ENCODE measurements around the gene THSD4.

Gene THSD4

DNA sequence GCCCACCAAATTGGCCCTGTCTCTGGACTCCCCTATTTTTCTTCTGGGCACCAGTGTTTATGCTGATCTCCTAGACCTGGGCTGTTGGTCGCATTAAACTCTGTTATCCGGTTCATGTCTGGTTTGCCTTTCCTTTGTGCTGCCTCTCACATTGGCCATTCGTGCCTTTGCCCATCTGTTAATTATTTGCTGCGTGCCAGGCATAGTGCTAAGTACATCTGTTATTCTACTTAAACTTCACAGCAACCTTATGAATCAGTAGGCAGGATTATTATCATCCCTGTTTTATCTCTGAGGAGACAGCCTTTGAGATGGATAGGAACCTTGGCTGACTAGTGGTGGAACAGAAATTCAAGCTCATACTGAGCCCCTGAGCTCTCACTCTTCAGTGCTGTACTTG lies 76.0 kb downstream of the THSD4 start:
- no peak for TF ChIP-seq EZH2phosphoT487 (IDR thresholded peaks at IDR 0.05; ENCODE audit: borderline replicate concordance)
- TF ChIP-seq, protein P1, sequence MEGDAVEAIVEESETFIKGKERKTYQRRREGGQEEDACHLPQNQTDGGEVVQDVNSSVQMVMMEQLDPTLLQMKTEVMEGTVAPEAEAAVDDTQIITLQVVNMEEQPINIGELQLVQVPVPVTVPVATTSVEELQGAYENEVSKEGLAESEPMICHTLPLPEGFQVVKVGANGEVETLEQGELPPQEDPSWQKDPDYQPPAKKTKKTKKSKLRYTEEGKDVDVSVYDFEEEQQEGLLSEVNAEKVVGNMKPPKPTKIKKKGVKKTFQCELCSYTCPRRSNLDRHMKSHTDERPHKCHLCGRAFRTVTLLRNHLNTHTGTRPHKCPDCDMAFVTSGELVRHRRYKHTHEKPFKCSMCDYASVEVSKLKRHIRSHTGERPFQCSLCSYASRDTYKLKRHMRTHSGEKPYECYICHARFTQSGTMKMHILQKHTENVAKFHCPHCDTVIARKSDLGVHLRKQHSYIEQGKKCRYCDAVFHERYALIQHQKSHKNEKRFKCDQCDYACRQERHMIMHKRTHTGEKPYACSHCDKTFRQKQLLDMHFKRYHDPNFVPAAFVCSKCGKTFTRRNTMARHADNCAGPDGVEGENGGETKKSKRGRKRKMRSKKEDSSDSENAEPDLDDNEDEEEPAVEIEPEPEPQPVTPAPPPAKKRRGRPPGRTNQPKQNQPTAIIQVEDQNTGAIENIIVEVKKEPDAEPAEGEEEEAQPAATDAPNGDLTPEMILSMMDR (conservative IDR thresholded peaks at IDR 0.05; ENCODE audit: low read length), result no peak

DNA sequence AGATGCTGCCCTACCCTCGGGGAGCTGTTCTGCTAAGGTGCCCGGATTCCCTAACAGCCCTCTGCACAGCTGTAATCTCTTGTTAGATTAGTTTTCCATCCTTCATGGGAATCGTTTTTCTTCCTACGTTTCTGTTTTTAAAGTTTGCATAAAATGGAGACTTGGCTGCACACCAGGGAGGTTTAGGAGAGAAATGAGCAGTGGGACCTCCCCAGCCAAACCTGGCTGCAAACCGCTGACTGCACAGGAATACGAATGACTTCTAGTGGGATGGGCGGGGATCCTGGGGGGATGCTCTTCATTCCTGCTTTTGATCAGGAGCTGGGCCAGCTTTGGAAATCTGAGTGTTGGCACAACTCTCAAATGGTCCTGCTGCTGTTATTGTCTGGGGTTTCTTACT lies 77.5 kb downstream of the THSD4 start:
- Histone ChIP-seq H3K4me3 (ENCODE audit: low read length, poor library complexity, severe bottlenecking) (no peak overlapping the region), H3K36me3 (ENCODE audit: insufficient read depth, low read length) (no peaks in the 10 kb centered on the region), H3K9me2 (replicated peaks; ENCODE audit: low read depth, low read length) (no peaks in the 10 kb centered on the region), H3K4me2 (ENCODE audit: low read depth, low read length, poor library complexity, severe bottlenecking) (no peak overlapping the region), H3F3A (ENCODE audit: low read depth) (no peaks in the 10 kb centered on the region), H3K4me1 (ENCODE audit: insufficient read depth, low read length, poor library complexity, severe bottlenecking) (no peaks in the 10 kb centered on the region), H4K20me1 (ENCODE audit: insufficient read depth, low read length, poor library complexity, severe bottlenecking) (no peaks in the 10 kb centered on the region), H3K9ac (ENCODE audit: low read depth, low read length, poor library complexity, severe bottlenecking) (no peak overlapping the region), H3K79me2 (ENCODE audit: insufficient read depth, low read length) (no peaks in the 10 kb centered on the region), H3K27me3 (ENCODE audit: insufficient read depth, low read length, poor library complexity, severe bottlenecking) (no peaks in the 10 kb centered on the region), H3K9me3 (ENCODE audit: insufficient read depth, low read depth, low read length) (no peaks in the 10 kb centered on the region), H2AFZ (ENCODE audit: low read length) (no peak overlapping the region)
- TF ChIP-seq EZH2phosphoT487 (IDR thresholded peaks at IDR 0.05; ENCODE audit: borderline replicate concordance), result no peak
- TF ChIP-seq, protein P1 (conservative IDR thresholded peaks at IDR 0.05; ENCODE audit: low read length), result no peak

More for the DNA sequence above, 76.0 kb downstream of the THSD4 start:
- no peak overlapping the region for H3K4me3 ChIP-seq (ENCODE audit: low read length, poor library complexity, severe bottlenecking)
- no peaks in the 10 kb centered on the region for H3F3A ChIP-seq (ENCODE audit: low read depth)
- no peak overlapping the region for H3K9ac ChIP-seq (ENCODE audit: low read depth, low read length, poor library complexity, severe bottlenecking)
- no peak overlapping the region for H3K4me2 ChIP-seq (ENCODE audit: low read depth, low read length, poor library complexity, severe bottlenecking)
- no peaks in the 10 kb centered on the region for H3K36me3 ChIP-seq (ENCODE audit: insufficient read depth, low read length)
- no peaks in the 10 kb centered on the region for H4K20me1 ChIP-seq (ENCODE audit: insufficient read depth, low read length, poor library complexity, severe bottlenecking)
- no peaks in the 10 kb centered on the region for H3K79me2 ChIP-seq (ENCODE audit: insufficient read depth, low read length)
- no peaks in the 10 kb centered on the region for H3K9me2 ChIP-seq (replicated peaks; ENCODE audit: low read depth, low read length)
- H3K4me1 ChIP-seq (ENCODE audit: insufficient read depth, low read length, poor library complexity, severe bottlenecking), result no peaks in the 10 kb centered on the region
- H2AFZ ChIP-seq (ENCODE audit: low read length), result no peak overlapping the region
- H3K27me3 ChIP-seq (ENCODE audit: insufficient read depth, low read length, poor library complexity, severe bottlenecking), result no peaks in the 10 kb centered on the region
- H3K9me3 ChIP-seq (ENCODE audit: insufficient read depth, low read depth, low read length), result no peaks in the 10 kb centered on the region

DNA sequence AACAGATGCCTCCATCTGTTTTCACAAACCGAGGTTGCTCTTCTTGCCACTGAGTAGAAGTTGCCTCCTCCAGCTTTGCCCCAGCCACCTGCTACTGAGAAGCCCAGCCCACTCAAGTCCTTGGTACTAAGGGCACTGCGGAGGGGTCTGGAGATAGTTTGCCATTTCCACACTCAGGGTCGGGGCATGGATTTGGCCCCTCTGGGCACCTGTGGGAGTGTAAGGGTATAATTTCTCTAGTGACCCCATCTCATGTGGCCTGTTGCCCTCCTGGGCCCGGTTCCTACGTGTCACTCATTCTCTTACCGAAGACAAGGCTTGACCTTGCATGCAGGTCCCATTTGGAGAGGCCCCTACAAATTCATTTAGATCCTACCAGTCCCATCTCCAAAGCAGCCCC lies 79.0 kb downstream of the THSD4 start:
- Histone ChIP-seq H3K79me2 (ENCODE audit: insufficient read depth, low read length) (no peaks in the 10 kb centered on the region), H3K9ac (ENCODE audit: low read depth, low read length, poor library complexity, severe bottlenecking) (no peak overlapping the region), H3K36me3 (ENCODE audit: insufficient read depth, low read length) (no peaks in the 10 kb centered on the region), H3K9me3 (ENCODE audit: insufficient read depth, low read depth, low read length) (no peaks in the 10 kb centered on the region), H3K9me2 (replicated peaks; ENCODE audit: low read depth, low read length) (no peaks in the 10 kb centered on the region), H3F3A (ENCODE audit: low read depth) (no peaks in the 10 kb centered on the region), H3K27me3 (ENCODE audit: insufficient read depth, low read length, poor library complexity, severe bottlenecking) (no peaks in the 10 kb centered on the region), H3K4me1 (ENCODE audit: insufficient read depth, low read length, poor library complexity, severe bottlenecking) (no peaks in the 10 kb centered on the region), H4K20me1 (ENCODE audit: insufficient read depth, low read length, poor library complexity, severe bottlenecking) (no peaks in the 10 kb centered on the region), H3K4me3 (ENCODE audit: low read length, poor library complexity, severe bottlenecking) (no peak overlapping the region), H3K4me2 (ENCODE audit: low read depth, low read length, poor library complexity, severe bottlenecking) (no peak overlapping the region), H2AFZ (ENCODE audit: low read length) (no peak overlapping the region)
- TF ChIP-seq, protein P1 (conservative IDR thresholded peaks at IDR 0.05; ENCODE audit: low read length), result no peak
- no peak for TF ChIP-seq EZH2phosphoT487 (IDR thresholded peaks at IDR 0.05; ENCODE audit: borderline replicate concordance)

Data from Loucy (cell line).